GM23338 (cell line): ENCODE measurements around the gene LPAR4. TPM values are rescaled to one million over a fixed set of nuclear protein-coding genes. Genes with fewer than 3 reads are reported as not detected.

Experiments
- ATAC-seq: fragments of 200-7000 bp; cut with Tn5 transposase; 3 replicates; pipeline ENCODE4 v1.9.1; 2020
- DNase-seq: peaks from one replicate; pipeline ENCODE4 v3.0.0-alpha.2; 2015; ENCODE audit warnings: low spot score
- H2AFZ ChIP-seq: fragments of 200-600 bp; sonication (generic); 2 replicates; pipeline ENCODE4 v1.8.0; 2016; ENCODE audit warnings: antibody characterized with exemption, mild to moderate bottlenecking, moderate library complexity
- H3F3A ChIP-seq: fragments of 200-600 bp; sonication (generic); replicated peaks from 2 replicates; pipeline ENCODE4 v1.8.0; 2017; ENCODE audit warnings: antibody characterized with exemption, mixed run types, low read depth
- H3K27ac ChIP-seq: fragments of 200-600 bp; sonication (generic); 2 replicates; pipeline ENCODE4 v1.6.1; 2016; ENCODE audit warnings: low read depth
- H3K27me3 ChIP-seq: fragments of 200-600 bp; sonication (generic); 2 replicates; pipeline ENCODE4 v1.8.0; 2016; ENCODE audit warnings: mild to moderate bottlenecking, mixed run types, moderate library complexity; ENCODE audit not compliant: insufficient read depth
- H3K36me3 ChIP-seq: fragments of 200-600 bp; sonication (generic); 2 replicates; pipeline ENCODE4 v1.8.0; 2016; ENCODE audit warnings: mild to moderate bottlenecking; ENCODE audit not compliant: insufficient read depth
- H3K4me1 ChIP-seq: fragments of 200-600 bp; sonication (generic); 2 replicates; pipeline ENCODE4 v1.8.0; 2016; ENCODE audit warnings: mild to moderate bottlenecking, moderate library complexity; ENCODE audit not compliant: insufficient read depth
- H3K4me2 ChIP-seq: fragments of 200-600 bp; sonication (generic); 2 replicates; pipeline ENCODE4 v1.7.1; 2017; ENCODE audit warnings: mixed run types
- H3K4me3 ChIP-seq: fragments of 200-600 bp; sonication (generic); 2 replicates; pipeline ENCODE4 v1.6.1; 2016; ENCODE audit warnings: mixed run types
- H3K79me2 ChIP-seq: fragments of 200-600 bp; sonication (generic); replicated peaks from 2 replicates; pipeline ENCODE4 v1.8.0; 2017; ENCODE audit warnings: mild to moderate bottlenecking; ENCODE audit not compliant: insufficient read depth
- H3K9me2 ChIP-seq: fragments of 200-600 bp; sonication (generic); 2 replicates; pipeline ENCODE4 v1.8.0; 2017; ENCODE audit not compliant: insufficient read depth
- H4K20me1 ChIP-seq: fragments of 200-600 bp; sonication (generic); replicated peaks from 2 replicates; pipeline ENCODE4 v1.8.0; 2017; ENCODE audit warnings: mild to moderate bottlenecking; ENCODE audit not compliant: insufficient read depth
- H3K27ac Mint-ChIP-seq: 2 replicates; pipeline ENCODE4 v1.8.0; 2020; ENCODE audit warnings: inconsistent platforms, mild to moderate bottlenecking, moderate library complexity, mixed read lengths
- H3K27me3 Mint-ChIP-seq: 3 replicates; pipeline ENCODE4 v1.8.0; 2022; ENCODE audit warnings: low read depth, mild to moderate bottlenecking, moderate library complexity, mixed read lengths, inconsistent platforms; ENCODE audit not compliant: insufficient read depth, poor library complexity
- H3K36me3 Mint-ChIP-seq: 3 replicates; pipeline ENCODE4 v1.8.0; 2021; ENCODE audit warnings: low read depth, mild to moderate bottlenecking, inconsistent platforms, moderate library complexity, mixed read lengths
- H3K4me1 Mint-ChIP-seq: 3 replicates; pipeline ENCODE4 v1.8.0; 2020; ENCODE audit warnings: mild to moderate bottlenecking, inconsistent platforms, mixed read lengths
- H3K4me3 Mint-ChIP-seq: 3 replicates; pipeline ENCODE4 v1.8.0; 2021; ENCODE audit warnings: moderate library complexity, mild to moderate bottlenecking, inconsistent platforms, mixed read lengths
- H3K9me3 Mint-ChIP-seq: 3 replicates; pipeline ENCODE4 v1.8.0; 2020; ENCODE audit warnings: moderate library complexity, mild to moderate bottlenecking, inconsistent platforms, mixed read lengths
- CREB1 ChIP-seq: fragments of 250-450 bp; sonication (Bioruptor Pico); IDR thresholded peaks from 2 replicates; pipeline ENCODE4 v1.5.0; 2020; ENCODE audit warnings: low read depth, mild to moderate bottlenecking, moderate library complexity
- CTCF ChIP-seq, 2 experiments: fragments of 200-600 bp in 1 of 2; sonication (generic) in 1 of 2; conservative IDR thresholded peaks; 2 replicates each; pipeline versions ENCODE4 v1.5.1 to v1.6.1; 2016 to 2017; ENCODE audit warnings: antibody characterized with exemption in 2 of 2, low read depth in 2 of 2, mild to moderate bottlenecking in 2 of 2, moderate library complexity in 1 of 2
- ETS1 ChIP-seq: IDR thresholded peaks from 2 replicates; pipeline ENCODE4 v1.6.1; 2016; ENCODE audit warnings: antibody characterized with exemption
- EZH2 ChIP-seq: fragments of 200-600 bp; sonication (generic); IDR thresholded peaks from one replicate; pipeline ENCODE4 v1.8.0; 2017; ENCODE audit warnings: antibody characterized with exemption, mild to moderate bottlenecking, low read depth; ENCODE audit not compliant: unreplicated experiment
- JUNB ChIP-seq: IDR thresholded peaks from one replicate; pipeline ENCODE4 v1.6.1; 2016; ENCODE audit warnings: antibody characterized with exemption; ENCODE audit not compliant: unreplicated experiment
- POLR2AphosphoS5 ChIP-seq: IDR thresholded peaks from 2 replicates; pipeline ENCODE4 v1.6.1; 2016; ENCODE audit warnings: antibody characterized with exemption, low read depth
- STAT1 ChIP-seq: IDR thresholded peaks from one replicate; pipeline ENCODE4 v1.6.1; 2016; ENCODE audit warnings: antibody characterized with exemption; ENCODE audit not compliant: unreplicated experiment
- ZNF114 ChIP-seq: fragments of 250-450 bp; sonication (Bioruptor Pico); IDR thresholded peaks from 2 replicates; pipeline ENCODE4 v1.5.0; 2020; ENCODE audit warnings: mild to moderate bottlenecking, moderate library complexity
- ZNF462 ChIP-seq: fragments of 250-450 bp; sonication (Bioruptor Pico); IDR thresholded peaks from 2 replicates; pipeline ENCODE4 v1.5.0; 2020; ENCODE audit warnings: mild to moderate bottlenecking, moderate library complexity
- polyA plus RNA-seq: library from polyadenylated mRNA; unstranded; fragments of >200 nt; fragmentation: Nextera tagmentation; extraction: Ambion mirVana; gene quantifications from 2 replicates; pipeline ENCODE4 v1.2.1, GENCODE V29; 2016
- total RNA-seq: library from RNA; depleted of rRNA; stranded (reverse); fragments of >200 nt; shearing (Covaris generic); gene quantifications from 2 replicates; pipeline ENCODE4 v1.2.3, GENCODE V29; 2014

LPAR4 gene
- total and polyA plus RNA-seq, 2 experiments from 2014 or later = 14.1 to 14.9 TPM

- Histone ChIP-seq H4K20me1 (no peaks in the 10 kb centered on the region), H3K4me1 (peaks cover 30% of the 10 kb centered on the region), H3K27ac (peak overlapping the region; percentile 95; the same call in 1 of the 2 replicates), H3K9me2 (no peaks in the 10 kb centered on the region), H3K36me3 (no peaks in the 10 kb centered on the region), H3K27me3 (no peaks in the 10 kb centered on the region), H3K79me2 (peaks cover 13% of the 10 kb centered on the region; the same call in 1 of the 2 replicates), H3K4me2 (peak overlapping the region; percentile 81), H3K4me3 (peak overlapping the region; percentile 53), H2AFZ (no peak overlapping the region), H3F3A (no peaks in the 10 kb centered on the region)
- DNase-seq = peak; percentile 10
- no peak for ATAC-seq
- H3K4me1 Mint-ChIP-seq = peaks cover 29% of the 10 kb centered on the region
- H3K27me3 Mint-ChIP-seq = peaks cover 3% of the 10 kb centered on the region
- peak overlapping the region; percentile 75 for H3K4me3 Mint-ChIP-seq
- H3K36me3 Mint-ChIP-seq = no peaks in the 10 kb centered on the region; the same call in 2 of the 3 replicates
- H3K9me3 Mint-ChIP-seq = no peaks in the 10 kb centered on the region
- TF ChIP-seq EZH2 (no peak), CREB1 (CRISPR knock-in tag) (no peak), CTCF (conservative IDR thresholded peaks at IDR 0.05; ENCODE audit: low read depth in 2 of 2) (no peak), STAT1 (no peak), JUNB (no peak), ETS1 (no peak), ZNF114 (CRISPR knock-in tag) (no peak), POLR2AphosphoS5 (no peak), ZNF462 (no peak)
- H3K27ac Mint-ChIP-seq = peak overlapping the region; percentile 55
These were observed 1.3 kb downstream of the LPAR4 start for GRCh38 chrX:78748846-78749245.
